GM12878 (cell line): ENCODE measurements around the gene PNMA6F. TPM values are rescaled to one million over a fixed set of nuclear protein-coding genes. Genes with fewer than 3 reads are reported as not detected.
"Not testable (repeated sequence)": the region's sequence is repeated elsewhere in the genome, so short reads cannot be mapped to it uniquely, and the experiment has no call there.

Experiments used
- ATAC-seq: fragments of 200-7000 bp; cut with Tn5 transposase; 3 replicates; pipeline ENCODE4 v1.9.1; 2020; ENCODE audit warnings: mild to moderate bottlenecking, moderate library complexity
- BruUV-seq: library from RNA; stranded (reverse); fragments of 400-500 nt; replicated peaks from 2 replicates; lab custom pipeline; 2021; lab: Mats Ljungman, UMichigan
- CTCF ChIA-PET: fragments of 300-600 bp; sonication (Branson Sonifier 250); formaldehyde crosslinking; extraction: SDS; loops from one replicate; lab custom pipeline; 2021; ENCODE audit warnings: inconsistent platforms; lab: Yijun Ruan, JAX
- POLR2A ChIA-PET: fragments of 350-600 bp; formaldehyde crosslinking; extraction: SDS; loops from one replicate; lab custom pipeline; 2021; ENCODE audit warnings: inconsistent platforms; lab: Charles Lee
- RAD21 ChIA-PET: fragments of 300-600 bp; sonication (Branson Sonifier 250); formaldehyde crosslinking; loops from one replicate; lab custom pipeline; 2023; ENCODE audit warnings: antibody characterized with exemption; ENCODE audit not compliant: unreplicated experiment; lab: Charles Lee
- SMC1A ChIA-PET: fragments of 300-600 bp; sonication (Branson Sonifier 250); formaldehyde crosslinking; loops from one replicate; lab custom pipeline; 2023; ENCODE audit not compliant: unreplicated experiment, uncharacterized antibody; lab: Charles Lee
- DNase-seq: peaks from one replicate; pipeline ENCODE4 v3.0.0-alpha.2; 2011; ENCODE audit warnings: low read depth, low spot score
- FAIRE-seq: peaks from 3 replicates; lab custom pipeline; 2011; peaks lifted over from hg19 to GRCh38; lab: Jason Lieb, UNC
- H2AFZ ChIP-seq: 2 replicates; pipeline ENCODE4 v1.6.0; 2011; ENCODE audit warnings: low read depth, low read length, control low read depth; ENCODE audit not compliant: control insufficient read depth
- H3K27ac ChIP-seq: 2 replicates; pipeline ENCODE4 v1.5.1; 2011; ENCODE audit warnings: control low read depth; ENCODE audit not compliant: control insufficient read depth, insufficient read depth
- H3K27me3 ChIP-seq, 2 experiments: replicated peaks in 1 of 2; 2 replicates each; pipeline versions ENCODE4 v1.6.0 to v1.6.1; 2011; ENCODE audit warnings: low read length in 1 of 2; ENCODE audit not compliant: control insufficient read depth in 2 of 2, insufficient read depth in 2 of 2
- H3K36me3 ChIP-seq, 2 experiments: 2 replicates each; pipeline ENCODE4 v1.5.1; 2011; ENCODE audit warnings: low read length in 1 of 2; ENCODE audit not compliant: control insufficient read depth in 2 of 2, insufficient read depth in 2 of 2
- H3K4me1 ChIP-seq: 2 replicates; pipeline ENCODE4 v1.6.1; 2011; ENCODE audit warnings: mild to moderate bottlenecking, low read length, moderate library complexity, mixed read lengths; ENCODE audit not compliant: control insufficient read depth, insufficient read depth
- H3K4me2 ChIP-seq: 2 replicates; pipeline ENCODE4 v1.6.0; 2011; ENCODE audit warnings: control low read depth; ENCODE audit not compliant: control insufficient read depth, insufficient read depth
- H3K4me3 ChIP-seq: fragments of 200-600 bp; sonication (generic); 2 replicates; pipeline ENCODE4 v1.5.1; 2016
- H3K79me2 ChIP-seq: 2 replicates; pipeline ENCODE4 v1.6.0; 2011; ENCODE audit warnings: low read length; ENCODE audit not compliant: control insufficient read depth, insufficient read depth
- H3K9ac ChIP-seq: 2 replicates; pipeline ENCODE4 v1.8.0; 2011; ENCODE audit warnings: low read length, control low read depth, mixed read lengths; ENCODE audit not compliant: control insufficient read depth, insufficient read depth
- H3K9me3 ChIP-seq: replicated peaks from 3 replicates; pipeline ENCODE4 v1.5.1; 2011; ENCODE audit warnings: mild to moderate bottlenecking, low read length; ENCODE audit not compliant: control insufficient read depth, insufficient read depth
- H4K20me1 ChIP-seq: 2 replicates; pipeline ENCODE4 v1.6.0; 2011; ENCODE audit not compliant: control insufficient read depth, insufficient read depth
- WGBS: methylation state at CpG from one replicate; pipeline ENCODE4 v1.1.6; 2016; ENCODE audit warnings: low lambda C conversion rate; ENCODE audit not compliant: insufficient replicate concordance, insufficient coverage; ENCODE audit errors: missing lambda C conversion rate; 5-methylcytosine and 5-hydroxymethylcytosine counted together
- in situ Hi-C: fragments of 300-500 bp; cut with MboI; formaldehyde crosslinking; loops from 9 replicates; pipeline ENCODE4 v1.14.3; 2018; ENCODE audit warnings: mixed read lengths
- intact Hi-C: fragments of 100-400 bp; cut with micrococcal nuclease; formaldehyde crosslinking; loops from one replicate; pipeline ENCODE4 v1.14.2; 2022; ENCODE audit not compliant: unreplicated experiment
- polyA plus RNA-seq, 11 experiments: library from polyadenylated mRNA; depleted of rRNA in 4 of 11; unstranded in 6 of 11; stranded (reverse) in 5 of 11; fragments of >200 nt; fragmentation: Nextera tagmentation in 4 of 11; fragmentation: Illumina TruSeq in 1 of 11; extraction: Ambion mirVana in 4 of 11; extraction: Trizol in 1 of 11; gene quantifications; 1 replicate in 1 of 11; 2 replicates in 10 of 11; pipeline versions ENCODE4 v1.2.1 to v1.2.3, GENCODE V29; 2011 to 2016; ENCODE audit warnings: inconsistent platforms in 2 of 11, missing spikeins in 2 of 11, low read depth in 1 of 11
- total RNA-seq, 4 experiments: library from RNA; depleted of rRNA in 3 of 4; stranded (reverse); fragments of >200 nt in 3 of 4; fragmentation: Illumina TruSeq in 1 of 4; extraction: Trizol in 1 of 4; gene quantifications; 2 replicates each; pipeline versions ENCODE4 v1.2.1 to v1.2.3, GENCODE V29; 2013 to 2021

Gene PNMA6F
- total and polyA plus RNA-seq, 10 of the 15 experiments (the other 5 are each of a cell fraction or from before 2014, with no cell fraction given): not detected

GRCh38 chrX:153283982-153284381, 37.6 kb downstream of the PNMA6F start:
- H3K4me2 ChIP-seq, H3K4me1 ChIP-seq, H2AFZ ChIP-seq, in situ Hi-C loops, DNase-seq, H3K4me3 ChIP-seq, RAD21 ChIA-PET, CTCF ChIA-PET, H3K9me3 ChIP-seq, H3K27ac ChIP-seq, H4K20me1 ChIP-seq, FAIRE-seq, intact Hi-C loops, POLR2A ChIA-PET, ATAC-seq, BruUV-seq, H3K27me3 ChIP-seq, H3K9ac ChIP-seq, H3K36me3 ChIP-seq, SMC1A ChIA-PET, H3K79me2 ChIP-seq: not testable (repeated sequence)
- WGBS: 33% methylated on average over 3 of the region's 8 CpGs

- SMC1A ChIA-PET, H3K4me2 ChIP-seq, H4K20me1 ChIP-seq, H3K79me2 ChIP-seq, H3K9me3 ChIP-seq, H3K27ac ChIP-seq, H3K4me1 ChIP-seq, H3K36me3 ChIP-seq, H3K9ac ChIP-seq, H3K27me3 ChIP-seq, RAD21 ChIA-PET, ATAC-seq, BruUV-seq, H3K4me3 ChIP-seq, DNase-seq, H2AFZ ChIP-seq, POLR2A ChIA-PET, intact Hi-C loops, in situ Hi-C loops, CTCF ChIA-PET: not testable (repeated sequence)
- WGBS: no CpG with 5 or more reads among the region's 3 CpGs
- FAIRE-seq: peak; percentile 71
Measured at GRCh38 chrX:153281784-153282183, 39.8 kb downstream of the PNMA6F start.

DNA sequence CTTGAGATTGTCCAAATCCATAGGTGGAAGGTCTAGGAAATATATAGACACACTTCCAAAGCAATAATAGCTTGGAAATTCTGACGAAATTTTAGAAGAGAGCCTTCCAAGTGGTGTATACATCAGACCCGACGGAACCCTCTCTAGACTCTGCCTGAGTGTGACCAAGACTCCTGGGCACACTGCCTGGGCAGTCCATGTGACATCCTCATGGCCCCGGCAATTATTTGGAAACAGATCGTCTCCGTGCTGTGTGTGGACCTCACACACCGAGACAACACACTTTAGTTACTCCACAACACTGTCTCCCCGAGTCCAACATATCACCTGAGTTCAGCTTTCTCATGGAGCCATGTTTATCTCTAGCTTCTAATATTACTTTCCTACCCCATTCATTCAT, 42.3 kb downstream of the PNMA6F start:
- H2AFZ ChIP-seq, intact Hi-C loops, CTCF ChIA-PET: not testable (repeated sequence)

GRCh38 chrX:153276049-153276448, 45.5 kb downstream of the PNMA6F start:
- CTCF ChIA-PET, FAIRE-seq, in situ Hi-C loops, H3K4me2 ChIP-seq, H3K4me3 ChIP-seq, H3K9me3 ChIP-seq, H4K20me1 ChIP-seq, ATAC-seq, H3K36me3 ChIP-seq, H3K27me3 ChIP-seq, H3K4me1 ChIP-seq, DNase-seq, RAD21 ChIA-PET, H2AFZ ChIP-seq, H3K27ac ChIP-seq, SMC1A ChIA-PET, intact Hi-C loops, H3K79me2 ChIP-seq, POLR2A ChIA-PET, H3K9ac ChIP-seq, BruUV-seq: not testable (repeated sequence)
- whole genome bisulfite sequencing: 74% methylated on average over 7 of the region's 14 CpGs

More for the DNA sequence above, 42.3 kb downstream of the PNMA6F start:
- H3K9ac ChIP-seq, FAIRE-seq, H3K4me1 ChIP-seq, DNase-seq, H3K9me3 ChIP-seq, ATAC-seq, H3K27ac ChIP-seq, SMC1A ChIA-PET, H4K20me1 ChIP-seq, H3K4me2 ChIP-seq, RAD21 ChIA-PET, H3K4me3 ChIP-seq, H3K27me3 ChIP-seq, in situ Hi-C loops, H3K79me2 ChIP-seq, POLR2A ChIA-PET, BruUV-seq, H3K36me3 ChIP-seq: not testable (repeated sequence)
- WGBS: no CpG with 5 or more reads among the region's 8 CpGs
